IMR-90 (cell line): ENCODE data around the gene MYO3B. TPM values are rescaled to one million over a fixed set of nuclear protein-coding genes. Genes with fewer than 3 reads are reported as not detected.

ENCODE experiments used
- ATAC-seq: fragments of 200-7000 bp; cut with Tn5 transposase; 2 replicates; pipeline ENCODE4 v1.9.1; 2020; ENCODE audit warnings: low read depth, mild to moderate bottlenecking, moderate library complexity
- BruUV-seq: library from RNA; stranded (reverse); fragments of 400-500 nt; replicated peaks from 2 replicates; lab custom pipeline; 2021; lab: Mats Ljungman, UMichigan
- CTCF ChIA-PET: fragments of 300-600 bp; formaldehyde crosslinking; extraction: SDS; loops from one replicate; lab custom pipeline; 2021; ENCODE audit warnings: antibody characterized with exemption; lab: Yijun Ruan, JAX
- POLR2A ChIA-PET: fragments of 300-600 bp; sonication (Branson Sonifier 250); formaldehyde crosslinking; loops from one replicate; lab custom pipeline; 2022; ENCODE audit warnings: antibody characterized with exemption; ENCODE audit not compliant: unreplicated experiment; lab: Charles Lee
- DNase-seq: peaks from one replicate; pipeline ENCODE4 v3.0.0; 2013
- H2AFZ ChIP-seq: replicated peaks from 2 replicates; pipeline ENCODE3; 2013; ENCODE audit warnings: low read length, mild to moderate bottlenecking; ENCODE audit not compliant: poor library complexity
- H2AK5ac ChIP-seq: 2 replicates; pipeline ENCODE4 v1.6.1; 2013; ENCODE audit warnings: low read depth, low read length, inconsistent platforms
- H2AK9ac ChIP-seq: replicated peaks from 2 replicates; pipeline ENCODE3; 2013; ENCODE audit warnings: mild to moderate bottlenecking, low read depth, low read length, moderate library complexity; ENCODE audit not compliant: poor library complexity
- H2BK120ac ChIP-seq: 2 replicates; pipeline ENCODE4 v1.6.1; 2013; ENCODE audit warnings: low read depth, low read length, inconsistent platforms
- H2BK15ac ChIP-seq: 3 replicates; pipeline ENCODE4 v1.6.1; 2013; ENCODE audit warnings: low read depth, low read length, inconsistent platforms
- H2BK20ac ChIP-seq: 2 replicates; pipeline ENCODE4 v1.6.1; 2013; ENCODE audit warnings: low read depth, mild to moderate bottlenecking, inconsistent platforms, low read length, moderate library complexity
- H2BK5ac ChIP-seq: 2 replicates; pipeline ENCODE4 v1.6.1; 2013; ENCODE audit warnings: mild to moderate bottlenecking, low read depth, low read length, inconsistent platforms; ENCODE audit not compliant: poor library complexity, severe bottlenecking
- H3K14ac ChIP-seq: replicated peaks from 2 replicates; pipeline ENCODE4 v1.6.1; 2013; ENCODE audit warnings: low read depth, low read length, inconsistent platforms
- H3K18ac ChIP-seq: 2 replicates; pipeline ENCODE4 v1.6.1; 2013; ENCODE audit warnings: low read depth, low read length, control low read depth
- H3K23ac ChIP-seq: 2 replicates; pipeline ENCODE4 v1.6.1; 2013; ENCODE audit warnings: low read depth, low read length, inconsistent platforms
- H3K27ac ChIP-seq: 2 replicates; pipeline ENCODE4 v1.5.1; 2013; ENCODE audit warnings: mild to moderate bottlenecking, control low read depth, low read length; ENCODE audit not compliant: insufficient read depth
- H3K27me3 ChIP-seq: 2 replicates; pipeline ENCODE4 v1.6.1; 2013; ENCODE audit warnings: low read length; ENCODE audit not compliant: control insufficient read depth, insufficient read depth
- H3K36me3 ChIP-seq: 2 replicates; pipeline ENCODE4 v1.6.1; 2013; ENCODE audit warnings: low read length, mixed read lengths; ENCODE audit not compliant: control insufficient read depth, insufficient read depth
- H3K4ac ChIP-seq: 2 replicates; pipeline ENCODE4 v1.6.1; 2013; ENCODE audit warnings: low read depth, low read length, inconsistent platforms
- H3K4me1 ChIP-seq: 2 replicates; pipeline ENCODE4 v1.6.1; 2013; ENCODE audit warnings: low read length, mixed read lengths; ENCODE audit not compliant: control insufficient read depth, insufficient read depth
- H3K4me2 ChIP-seq: 2 replicates; pipeline ENCODE4 v1.6.1; 2013; ENCODE audit warnings: low read depth, mild to moderate bottlenecking, control low read depth, low read length, moderate library complexity
- H3K4me3 ChIP-seq: 2 replicates; pipeline ENCODE4 v1.5.1; 2013; ENCODE audit warnings: low read depth, mild to moderate bottlenecking, control low read depth, low read length, moderate library complexity; ENCODE audit not compliant: insufficient read depth
- H3K56ac ChIP-seq: 2 replicates; pipeline ENCODE4 v1.6.1; 2013; ENCODE audit warnings: low read length, inconsistent platforms; ENCODE audit not compliant: insufficient read depth; ENCODE audit errors: extremely low read depth
- H3K79me1 ChIP-seq, 2 experiments: 2 replicates each; pipeline ENCODE4 v1.6.1; 2013; ENCODE audit warnings: low read length in 2 of 2, inconsistent platforms in 1 of 2, low read depth in 1 of 2
- H3K9ac ChIP-seq: 2 replicates; pipeline ENCODE4 v1.6.1; 2013; ENCODE audit warnings: low read depth, low read length, control low read depth
- H3K9me1 ChIP-seq: 2 replicates; pipeline ENCODE4 v1.6.1; 2013; ENCODE audit warnings: low read length, inconsistent platforms; ENCODE audit not compliant: insufficient read depth
- H3K9me3 ChIP-seq: 2 replicates; pipeline ENCODE4 v1.6.1; 2013; ENCODE audit warnings: low read length; ENCODE audit not compliant: control insufficient read depth, insufficient read depth
- H4K20me1 ChIP-seq: 2 replicates; pipeline ENCODE4 v1.6.1; 2013; ENCODE audit warnings: low read length, inconsistent platforms; ENCODE audit not compliant: insufficient read depth
- H4K5ac ChIP-seq: 2 replicates; pipeline ENCODE4 v1.6.1; 2013; ENCODE audit warnings: mild to moderate bottlenecking, low read depth, low read length, control low read depth
- H4K8ac ChIP-seq, 2 experiments: 2 replicates each; pipeline ENCODE4 v1.6.1; 2013; ENCODE audit warnings: low read depth in 2 of 2, low read length in 2 of 2, control low read depth in 1 of 2, inconsistent platforms in 1 of 2
- H4K91ac ChIP-seq: 2 replicates; pipeline ENCODE4 v1.6.1; 2013; ENCODE audit warnings: low read depth, low read length, inconsistent platforms; ENCODE audit not compliant: insufficient read depth
- BHLHE40 ChIP-seq: fragments of 150-350 bp; IDR thresholded peaks from 2 replicates; pipeline ENCODE4 v1.6.1; 2016; ENCODE audit warnings: mild to moderate bottlenecking, low read depth, low read length
- CEBPB ChIP-seq: IDR thresholded peaks from 2 replicates; pipeline ENCODE4 v1.6.1; 2012; ENCODE audit warnings: low read depth, low read length, improper control_type of control experiment
- CHD1 ChIP-seq: IDR thresholded peaks from 2 replicates; pipeline ENCODE4 v1.6.1; 2012; ENCODE audit warnings: low read depth, low read length, improper control_type of control experiment
- CTCF ChIP-seq: conservative IDR thresholded peaks from 2 replicates; pipeline ENCODE4 v1.5.1; 2012; ENCODE audit warnings: mild to moderate bottlenecking, low read depth, low read length, improper control_type of control experiment
- ELK1 ChIP-seq: fragments of 150-350 bp; IDR thresholded peaks from 2 replicates; pipeline ENCODE4 v1.6.1; 2016; ENCODE audit warnings: low read depth, mild to moderate bottlenecking, low read length, moderate library complexity, borderline replicate concordance
- FOS ChIP-seq: fragments of 150-350 bp; IDR thresholded peaks from 2 replicates; pipeline ENCODE4 v1.6.1; 2016; ENCODE audit warnings: low read depth, low read length
- MAFK ChIP-seq: IDR thresholded peaks from 2 replicates; pipeline ENCODE4 v1.6.1; 2012; ENCODE audit warnings: low read depth, low read length, improper control_type of control experiment
- MAZ ChIP-seq: IDR thresholded peaks from 2 replicates; pipeline ENCODE4 v1.6.1; 2012; ENCODE audit warnings: low read depth, mild to moderate bottlenecking, low read length, improper control_type of control experiment, moderate library complexity, borderline replicate concordance
- MXI1 ChIP-seq: IDR thresholded peaks from 2 replicates; pipeline ENCODE4 v1.6.1; 2012; ENCODE audit warnings: low read depth, mild to moderate bottlenecking, low read length, moderate library complexity, borderline replicate concordance
- NFE2L2 ChIP-seq: fragments of 150-350 bp; IDR thresholded peaks from 2 replicates; pipeline ENCODE4 v1.6.1; 2016; ENCODE audit warnings: low read depth, mild to moderate bottlenecking, low read length
- POLR2A ChIP-seq: IDR thresholded peaks from 2 replicates; pipeline ENCODE4 v1.6.1; 2012; ENCODE audit warnings: mild to moderate bottlenecking, low read depth, low read length
- RAD21 ChIP-seq: IDR thresholded peaks from 2 replicates; pipeline ENCODE4 v1.6.1; 2012; ENCODE audit warnings: low read length, improper control_type of control experiment
- RCOR1 ChIP-seq: IDR thresholded peaks from 2 replicates; pipeline ENCODE4 v1.6.1; 2012; ENCODE audit warnings: mild to moderate bottlenecking, low read length, improper control_type of control experiment; ENCODE audit not compliant: insufficient replicate concordance
- RFX5 ChIP-seq: IDR thresholded peaks from 2 replicates; pipeline ENCODE4 v1.8.0; 2012; ENCODE audit warnings: low read depth, mild to moderate bottlenecking, low read length, moderate library complexity
- SMC3 ChIP-seq: fragments of 150-350 bp; IDR thresholded peaks from 2 replicates; pipeline ENCODE4 v1.6.1; 2016; ENCODE audit warnings: low read depth, mild to moderate bottlenecking, antibody characterized with exemption, low read length, moderate library complexity
- USF2 ChIP-seq: fragments of 150-350 bp; IDR thresholded peaks from 2 replicates; pipeline ENCODE4 v1.6.1; 2017; ENCODE audit warnings: mild to moderate bottlenecking, antibody characterized with exemption, low read length, low read depth
- WGBS, 2 experiments: methylation state at CpG; one replicate each; pipeline versions ENCODE4 v1.1.5 to v1.1.7; 2013; ENCODE audit warnings: missing lambda C conversion rate in 2 of 2; ENCODE audit not compliant: insufficient read length in 1 of 2; ENCODE audit errors: extremely low coverage in 2 of 2; 5-methylcytosine and 5-hydroxymethylcytosine counted together
- dilution Hi-C: fragments of 300-500 bp; cut with HindIII; formaldehyde crosslinking; loops from one replicate; pipeline ENCODE4 v1.14.3; 2018; ENCODE audit warnings: low sequenced_read_pairs; ENCODE audit not compliant: unreplicated experiment
- in situ Hi-C: fragments of 300-500 bp; cut with MboI; formaldehyde crosslinking; loops from 3 replicates; pipeline ENCODE4 v1.14.3; 2019; ENCODE audit warnings: low sequenced_read_pairs, inconsistent platforms, mixed read lengths
- intact Hi-C: fragments of 100-400 bp; cut with micrococcal nuclease; formaldehyde crosslinking; loops from 2 replicates; pipeline ENCODE4 v1.10.0; 2022
- polyA plus RNA-seq, 3 experiments: library from polyadenylated mRNA; depleted of rRNA; stranded (reverse); fragments of >200 nt; gene quantifications; 2 replicates each; pipeline ENCODE4 v1.2.3, GENCODE V29; 2012; ENCODE audit warnings: low replicate concordance in 1 of 3
- total RNA-seq: library from RNA; depleted of rRNA; stranded (reverse); fragments of >200 nt; gene quantifications from 2 replicates; pipeline ENCODE4 v1.2.3, GENCODE V29; 2012

MYO3B gene
- total and polyA plus RNA-seq, 2 of the 4 experiments (the other 2 are of a cell fraction) = 0.02 TPM; not detected in 1

- H2AK9ac ChIP-seq = no peak overlapping the region
- in situ Hi-C loops = no loop called here
- WGBS, 2 experiments = 0% methylated on average over 1 of the region's 4 CpGs; no CpG with 5 or more reads in 1 of the 2 experiments
Observed at GRCh38 chr2:170243898-170244297, 66.0 kb downstream of the MYO3B start.

More at GRCh38 chr2:170243898-170244297, 66.0 kb downstream of the MYO3B start:
- intact Hi-C loops = no loop called here
- H2AFZ ChIP-seq = no peak overlapping the region
- H2BK15ac ChIP-seq = no peak overlapping the region
- H3K9ac ChIP-seq = no peak overlapping the region
- H3K9me1 ChIP-seq = no peaks in the 10 kb centered on the region
- no peaks in the 10 kb centered on the region for H3K4me1 ChIP-seq
- no peaks in the 10 kb centered on the region for H3K9me3 ChIP-seq
- no peak overlapping the region for H3K4me2 ChIP-seq
- ChIA-PET CTCF (no interaction called here), POLR2A (no interaction called here)
- H4K20me1 ChIP-seq = no peaks in the 10 kb centered on the region
- H2BK120ac ChIP-seq = no peak overlapping the region
- no peak overlapping the region for H3K27ac ChIP-seq
- H3K14ac ChIP-seq = no peak overlapping the region
- no peak overlapping the region for H3K4me3 ChIP-seq
- H4K91ac ChIP-seq = no peak overlapping the region
- H3K23ac ChIP-seq = no peak overlapping the region
- no peak for DNase-seq
- no peaks in the 10 kb centered on the region for H3K79me1 ChIP-seq
- TF ChIP-seq RAD21 = no peak
- no peak for TF ChIP-seq MXI1
- TF ChIP-seq CTCF = no peak
- no peak for TF ChIP-seq ELK1
- no peak for TF ChIP-seq RFX5
- TF ChIP-seq CEBPB = no peak
- TF ChIP-seq FOS = no peak
- no peak for TF ChIP-seq CHD1
- no peak for TF ChIP-seq POLR2A
- no peak for TF ChIP-seq NFE2L2
- TF ChIP-seq MAFK = no peak
- no peak for TF ChIP-seq SMC3
- TF ChIP-seq MAZ = no peak
- no peak for TF ChIP-seq USF2
- no peak for TF ChIP-seq BHLHE40
- no peak for TF ChIP-seq RCOR1
- no peak overlapping the region for H2AK5ac ChIP-seq
- H3K36me3 ChIP-seq = no peaks in the 10 kb centered on the region
- H3K27me3 ChIP-seq = peaks cover 20% of the 10 kb centered on the region
- BruUV-seq = no TSS peak
- dilution Hi-C loops = no loop called here
- H3K4ac ChIP-seq = no peak overlapping the region
- H4K8ac ChIP-seq = no peak overlapping the region
- H3K56ac ChIP-seq = no peak overlapping the region
- ATAC-seq = no peak
- H3K18ac ChIP-seq = no peak overlapping the region
- no peak overlapping the region for H2BK20ac ChIP-seq
- no peak overlapping the region for H4K5ac ChIP-seq
- no peak overlapping the region for H2BK5ac ChIP-seq
